Activated CD4-positive, alpha-beta memory T cell treated with anti-CD3 and anti-CD28 coated beads, Interleukin-2, amount 10 ng/mL, durations not matched to agents 7 days and 5 days (primary cell): ENCODE measurements around the gene TBC1D2B. TPM values are rescaled to one million over a fixed set of nuclear protein-coding genes. Genes with fewer than 3 reads are reported as not detected.
A peak's percentile ranks its signal among the peaks of the same experiment; 100 is the strongest.

ENCODE experiments used
- CTCF ChIA-PET: fragments of 350-600 bp; sonication (Branson Sonifier 250); formaldehyde crosslinking; loops from one replicate; lab custom pipeline; 2021; ENCODE audit warnings: antibody characterized with exemption, inconsistent platforms; lab: Charles Lee
- POLR2A ChIA-PET: fragments of 350-600 bp; sonication (Branson Sonifier 250); formaldehyde crosslinking; loops from one replicate; lab custom pipeline; 2021; ENCODE audit warnings: antibody characterized with exemption; lab: Charles Lee
- DNase-seq: peaks from one replicate; pipeline ENCODE4 v3.0.0-alpha.2; 2020
- H3K27ac Mint-ChIP-seq: one replicate; pipeline ENCODE4 v1.8.0; 2021; ENCODE audit warnings: mild to moderate bottlenecking, mixed read lengths
- H3K27me3 Mint-ChIP-seq: one replicate; pipeline ENCODE4 v1.8.0; 2021; ENCODE audit warnings: mixed read lengths
- H3K36me3 Mint-ChIP-seq: one replicate; pipeline ENCODE4 v1.8.0; 2021; ENCODE audit warnings: low read depth, mixed read lengths
- H3K4me1 Mint-ChIP-seq: one replicate; pipeline ENCODE4 v1.8.0; 2021; ENCODE audit warnings: mixed read lengths
- H3K4me3 Mint-ChIP-seq: one replicate; pipeline ENCODE4 v1.8.0; 2021; ENCODE audit warnings: mild to moderate bottlenecking, mixed read lengths
- H3K9me3 Mint-ChIP-seq: one replicate; pipeline ENCODE4 v1.8.0; 2021; ENCODE audit warnings: mixed read lengths
- total RNA-seq, 2 experiments: library from RNA; stranded (reverse); gene quantifications; one replicate each; pipeline ENCODE4 v1.2.3, GENCODE V29; 2021

TBC1D2B gene
- total RNA-seq, result 100 to 1,000 TPM in 1 of 2 experiments, 10 to 100 TPM in 1; 97.1 to 101 TPM

- H3K27ac Mint-ChIP-seq, result peak within 1 kb of the TSS; percentile 89
- no peaks in the 10 kb centered on the region for H3K27me3 Mint-ChIP-seq
- H3K4me3 Mint-ChIP-seq, result peak within 1 kb of the TSS; percentile 100
- no peaks in the 10 kb centered on the region for H3K9me3 Mint-ChIP-seq
- H3K36me3 Mint-ChIP-seq, result peaks cover 29% of the 10 kb centered on the region
- DNase-seq, result peak; percentile 74
- ChIA-PET POLR2A (interaction anchor here (0.7 to 2.4 kb wide), 8 partner anchors 14 to 38 kb away, joined by 3 to 17 read pairs (median 3); no protein-coding TSS in a partner anchor), CTCF (interaction anchor here (1.0 to 3.1 kb wide), 3 partner anchors 8 to 30 kb away, joined by 4 to 13 read pairs (median 12); no protein-coding TSS in a partner anchor)
- H3K4me1 Mint-ChIP-seq, result peaks cover 48% of the 10 kb centered on the region
Measured at GRCh38 chr15:78077053-78077870, at the start of gene TBC1D2B. TBC1D2B (minus strand) TSS chr15:78077711; CDS start chr15:78077652, 59 bp downstream.

GRCh38 chr15:78125267-78125666, 47.8 kb upstream of the TBC1D2B start:
- Mint-ChIP-seq H3K4me1 (peaks cover 2% of the 10 kb centered on the region), H3K27ac (no peak overlapping the region), H3K4me3 (no peak overlapping the region), H3K27me3 (no peaks in the 10 kb centered on the region), H3K9me3 (no peaks in the 10 kb centered on the region), H3K36me3 (no peaks in the 10 kb centered on the region)
- DNase-seq, result no peak
- POLR2A ChIA-PET, result no interaction called here
- CTCF ChIA-PET, result interaction anchor here (1.3 kb wide), 1 partner anchor 17 kb away, joined by 3 read pairs; no protein-coding TSS in a partner anchor

DNA sequence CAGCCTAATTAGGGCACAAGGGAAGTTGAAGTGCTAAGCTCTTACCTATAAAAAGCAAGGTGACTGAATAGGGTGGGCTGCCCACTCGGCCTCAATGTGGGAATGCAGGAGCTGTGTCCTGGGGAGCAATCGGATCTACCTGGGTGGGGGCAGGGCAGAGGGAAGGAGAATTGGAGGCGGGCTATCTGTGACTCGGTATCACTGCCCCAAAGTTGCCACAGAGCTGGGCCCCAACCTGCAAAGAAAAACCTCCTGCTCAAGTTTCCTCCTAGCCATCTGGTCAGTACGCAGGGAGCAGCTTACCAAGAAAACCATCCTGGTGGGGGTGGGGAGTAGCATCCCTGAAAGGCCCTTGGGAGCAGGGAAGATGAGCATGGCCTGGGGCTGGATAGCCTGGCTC, 43.0 kb upstream of the TBC1D2B start:
- Mint-ChIP-seq H3K27ac (no peak overlapping the region), H3K4me3 (no peak overlapping the region), H3K9me3 (no peaks in the 10 kb centered on the region), H3K27me3 (no peaks in the 10 kb centered on the region), H3K4me1 (no peaks in the 10 kb centered on the region), H3K36me3 (no peaks in the 10 kb centered on the region)
- ChIA-PET POLR2A (no interaction called here), CTCF (interaction anchor here (1.1 kb wide), 1 partner anchor 9 kb away, joined by 3 read pairs; no protein-coding TSS in a partner anchor)
- DNase-seq, result no peak

GRCh38 chr15:78112551-78112950, 35.0 kb upstream of the TBC1D2B start:
- ChIA-PET POLR2A (interaction anchor here (1.5 to 1.6 kb wide), 2 partner anchors 62 to 83 kb away, joined by 3 to 6 read pairs; no protein-coding TSS in a partner anchor), CTCF (interaction anchor here (0.7 to 11.6 kb wide), 19 partner anchors 8 to 303 kb away, joined by 3 to 190 read pairs (median 4); partner anchors contain the start of gene SKIC8)
- Mint-ChIP-seq H3K4me3 (no peak overlapping the region), H3K27me3 (no peaks in the 10 kb centered on the region), H3K36me3 (no peaks in the 10 kb centered on the region), H3K9me3 (no peaks in the 10 kb centered on the region), H3K27ac (no peak overlapping the region), H3K4me1 (peaks cover 13% of the 10 kb centered on the region)
- no peak for DNase-seq

DNA sequence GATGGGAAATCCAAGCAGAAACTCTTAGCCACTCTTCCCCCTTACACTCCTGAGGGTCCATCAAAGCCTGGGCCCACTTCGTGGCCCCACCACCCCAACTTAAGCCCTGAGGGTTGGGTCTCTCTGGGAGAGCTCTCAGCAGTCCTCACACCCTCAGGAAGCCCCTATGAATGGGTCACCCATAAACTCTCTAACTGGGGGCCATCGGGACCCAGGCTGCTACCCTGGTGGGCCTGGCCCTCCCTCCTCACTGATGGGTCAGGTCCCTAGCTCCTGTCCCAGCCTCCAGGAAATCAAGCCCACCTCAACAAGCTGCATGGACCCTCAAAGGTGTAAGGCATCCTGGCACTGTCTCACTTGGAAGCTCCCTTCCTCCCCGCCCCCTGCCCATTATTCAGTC, 34.3 kb upstream of the TBC1D2B start:
- DNase-seq, result no peak
- Mint-ChIP-seq H3K27me3 (no peaks in the 10 kb centered on the region), H3K4me3 (no peak overlapping the region), H3K4me1 (peaks cover 19% of the 10 kb centered on the region), H3K36me3 (no peaks in the 10 kb centered on the region), H3K27ac (no peak overlapping the region), H3K9me3 (no peaks in the 10 kb centered on the region)
- POLR2A ChIA-PET, result interaction anchor here (1.3 kb wide), 1 partner anchor 124 kb away, joined by 3 read pairs; no protein-coding TSS in a partner anchor
- CTCF ChIA-PET, result interaction anchor here (1.4 to 11.6 kb wide), 8 partner anchors 15 to 170 kb away, joined by 4 to 190 read pairs (median 49); no protein-coding TSS in a partner anchor

GRCh38 chr15:78110916-78111475, 33.5 kb upstream of the TBC1D2B start:
- no peak for DNase-seq
- H3K4me3 Mint-ChIP-seq, result no peak overlapping the region
- H3K9me3 Mint-ChIP-seq, result no peaks in the 10 kb centered on the region
- CTCF ChIA-PET, result interaction anchor here (1.0 to 11.6 kb wide), 7 partner anchors 21 to 154 kb away, joined by 3 to 190 read pairs (median 85); no protein-coding TSS in a partner anchor
- POLR2A ChIA-PET, result interaction anchor here (1.3 to 1.4 kb wide), 2 partner anchors 111 to 124 kb away, joined by 3 read pairs; no protein-coding TSS in a partner anchor
- H3K27me3 Mint-ChIP-seq, result no peaks in the 10 kb centered on the region
- H3K4me1 Mint-ChIP-seq, result peaks cover 27% of the 10 kb centered on the region
- no peak overlapping the region for H3K27ac Mint-ChIP-seq
- no peaks in the 10 kb centered on the region for H3K36me3 Mint-ChIP-seq

DNA sequence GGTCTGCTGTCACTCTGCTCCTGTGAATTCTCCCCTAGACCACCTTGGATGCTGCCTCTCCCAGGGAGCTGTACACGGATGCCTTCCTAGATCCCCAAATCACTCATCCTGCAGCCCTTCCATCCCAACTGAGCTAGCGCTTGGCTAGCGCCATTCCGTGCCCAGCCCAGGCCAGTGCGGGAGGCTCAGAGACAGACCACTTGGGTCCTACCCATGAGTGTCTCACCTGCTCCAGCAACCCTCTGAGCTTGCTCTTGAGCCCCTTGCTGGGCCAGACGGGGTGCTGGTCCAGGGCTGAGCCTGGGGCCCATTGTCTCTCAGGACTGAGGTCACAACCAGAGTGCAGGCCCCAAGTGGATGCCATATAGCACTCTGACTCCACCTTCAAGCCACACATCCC, 32.6 kb upstream of the TBC1D2B start:
- ChIA-PET CTCF (interaction anchor here (1.6 to 11.6 kb wide), 7 partner anchors 38 to 153 kb away, joined by 5 to 190 read pairs (median 85); no protein-coding TSS in a partner anchor), POLR2A (interaction anchor here (1.4 kb wide), 1 partner anchor 110 kb away, joined by 3 read pairs; no protein-coding TSS in a partner anchor)
- Mint-ChIP-seq H3K4me3 (no peak overlapping the region), H3K36me3 (no peaks in the 10 kb centered on the region), H3K27ac (no peak overlapping the region), H3K4me1 (peaks cover 36% of the 10 kb centered on the region), H3K27me3 (no peaks in the 10 kb centered on the region), H3K9me3 (no peaks in the 10 kb centered on the region)
- no peak for DNase-seq

GRCh38 chr15:78109156-78109555, 31.6 kb upstream of the TBC1D2B start:
- Mint-ChIP-seq H3K4me3 (no peak overlapping the region), H3K27ac (no peak overlapping the region)

DNA sequence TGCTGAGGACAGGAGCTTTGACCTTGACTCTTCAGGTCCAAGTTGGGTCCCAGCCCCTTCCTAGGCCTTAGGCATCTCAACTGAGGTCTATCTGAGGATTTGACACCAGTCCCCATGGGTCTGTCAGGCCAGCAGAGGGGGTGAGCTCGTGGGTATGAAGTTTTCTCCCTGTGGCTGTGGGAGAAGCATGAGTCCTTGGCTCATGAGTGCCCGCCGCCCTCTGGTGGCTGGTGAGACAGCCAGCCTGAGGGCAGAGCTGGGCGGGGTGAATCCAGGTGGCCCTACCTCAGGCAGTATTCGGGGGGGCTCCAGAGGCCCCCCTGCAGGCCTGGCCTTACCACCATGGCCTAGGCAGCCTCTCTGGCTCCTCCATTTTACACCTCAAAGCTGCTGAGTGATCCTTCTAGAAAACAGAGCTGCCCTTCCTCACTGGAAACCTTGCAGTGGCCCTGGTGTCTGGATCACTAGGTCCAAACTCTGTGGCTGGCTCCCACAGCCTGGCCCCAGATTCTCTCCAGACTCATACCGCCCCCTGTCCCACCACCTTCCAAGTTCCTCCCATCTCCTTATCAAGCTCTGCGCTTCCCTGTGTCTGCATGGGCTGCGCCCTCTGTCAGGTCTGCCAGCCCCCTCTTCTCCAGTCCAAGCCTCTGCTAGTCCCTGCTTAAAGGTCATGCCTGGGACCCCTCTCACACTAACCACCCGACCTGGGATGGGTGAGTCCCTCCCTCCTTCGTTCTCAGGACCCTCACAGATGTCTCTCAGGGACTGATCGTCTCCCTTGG, 31.0 kb upstream of the TBC1D2B start:
- ChIA-PET CTCF (interaction anchor here (0.7 to 11.6 kb wide), 57 partner anchors 10 to 333 kb away, joined by 3 to 190 read pairs (median 5); partner anchors contain the start of genes ACSBG1, CIB2, IDH3A and IREB2), POLR2A (interaction anchor here (0.5 to 1.9 kb wide), 17 partner anchors 25 to 329 kb away, joined by 3 to 10 read pairs (median 4); partner anchors contain the start of gene TBC1D2B)
- no peaks in the 10 kb centered on the region for H3K27me3 Mint-ChIP-seq
- DNase-seq, result peak; percentile 88
- H3K4me1 Mint-ChIP-seq, result peaks cover 51% of the 10 kb centered on the region
- no peaks in the 10 kb centered on the region for H3K36me3 Mint-ChIP-seq
- no peaks in the 10 kb centered on the region for H3K9me3 Mint-ChIP-seq
- no peak overlapping the region for H3K4me3 Mint-ChIP-seq
- no peak overlapping the region for H3K27ac Mint-ChIP-seq

More at GRCh38 chr15:78109156-78109555, 31.6 kb upstream of the TBC1D2B start:
- no peak for DNase-seq
- Mint-ChIP-seq H3K27me3 (no peaks in the 10 kb centered on the region), H3K4me1 (peaks cover 45% of the 10 kb centered on the region), H3K36me3 (no peaks in the 10 kb centered on the region), H3K9me3 (no peaks in the 10 kb centered on the region)
- POLR2A ChIA-PET, result interaction anchor here (0.8 to 1.9 kb wide), 6 partner anchors 39 to 328 kb away, joined by 3 to 9 read pairs (median 4); no protein-coding TSS in a partner anchor
- CTCF ChIA-PET, result interaction anchor here (0.8 to 11.6 kb wide), 34 partner anchors 9 to 199 kb away, joined by 3 to 190 read pairs (median 10); partner anchors contain the start of genes CIB2 and SH2D7

GRCh38 chr15:78107471-78107870, 30.0 kb upstream of the TBC1D2B start:
- no peak overlapping the region for H3K4me3 Mint-ChIP-seq
- POLR2A ChIA-PET, result interaction anchor here (0.6 to 1.9 kb wide), 5 partner anchors 30 to 96 kb away, joined by 3 to 10 read pairs (median 6); partner anchors contain the start of gene TBC1D2B
- H3K4me1 Mint-ChIP-seq, result peaks cover 61% of the 10 kb centered on the region
- no peak for DNase-seq
- H3K9me3 Mint-ChIP-seq, result no peaks in the 10 kb centered on the region
- CTCF ChIA-PET, result interaction anchor here (0.7 to 11.6 kb wide), 25 partner anchors 15 to 331 kb away, joined by 3 to 190 read pairs (median 13); partner anchors contain the start of genes CIB2, IDH3A, IREB2 and SH2D7
- H3K27me3 Mint-ChIP-seq, result no peaks in the 10 kb centered on the region
- no peaks in the 10 kb centered on the region for H3K36me3 Mint-ChIP-seq
- no peak overlapping the region for H3K27ac Mint-ChIP-seq

DNA sequence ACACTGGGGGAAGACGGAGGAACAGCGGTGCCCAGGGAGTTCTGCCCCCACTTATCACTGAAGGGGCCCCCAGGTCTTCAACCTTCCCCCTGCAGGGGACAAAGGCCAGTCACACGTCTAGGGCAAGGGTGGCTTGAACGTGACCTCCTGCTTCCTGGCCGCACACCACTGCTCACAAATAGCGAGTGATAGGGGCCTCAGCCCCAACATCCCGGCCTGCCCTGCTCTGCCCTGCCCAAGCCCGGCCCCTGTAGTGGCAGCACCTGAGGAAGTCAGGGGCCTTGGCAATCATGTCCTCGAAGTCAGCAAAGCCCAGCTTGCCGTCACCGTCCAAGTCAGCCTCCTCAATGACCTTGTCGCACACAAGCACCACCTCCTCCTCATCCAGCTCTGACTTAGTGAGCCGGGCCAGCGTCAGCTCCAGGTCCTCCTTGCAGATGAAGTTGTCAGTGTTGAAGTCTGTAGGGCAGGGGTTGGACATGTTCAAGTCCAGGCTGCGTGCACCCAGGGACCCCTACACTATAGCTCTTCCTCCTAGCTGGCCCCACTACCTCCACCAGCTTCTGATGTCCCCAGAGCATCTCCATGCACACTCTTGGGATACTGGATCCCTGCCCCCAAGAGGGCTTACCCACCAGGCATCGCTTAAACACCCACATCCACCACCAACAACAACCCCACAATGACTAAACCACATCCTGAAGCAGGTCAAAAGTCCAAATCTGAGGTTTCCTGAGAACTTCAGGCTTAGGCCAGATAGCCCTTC, 28.1 kb upstream of the TBC1D2B start:
- H3K27me3 Mint-ChIP-seq, result no peaks in the 10 kb centered on the region
- H3K4me1 Mint-ChIP-seq, result peaks cover 71% of the 10 kb centered on the region
- POLR2A ChIA-PET, result interaction anchor here (0.7 to 6.1 kb wide), 10 partner anchors 17 to 160 kb away, joined by 3 to 37 read pairs (median 4); partner anchors contain the start of gene IDH3A
- CTCF ChIA-PET, result interaction anchor here (1.0 to 11.6 kb wide), 5 partner anchors 26 to 149 kb away, joined by 3 to 190 read pairs (median 3); no protein-coding TSS in a partner anchor
- peak overlapping the region; percentile 88 for H3K27ac Mint-ChIP-seq
- peak overlapping the region; percentile 46 for H3K4me3 Mint-ChIP-seq
- H3K9me3 Mint-ChIP-seq, result no peaks in the 10 kb centered on the region
- H3K36me3 Mint-ChIP-seq, result no peaks in the 10 kb centered on the region
- DNase-seq, result peak; percentile 57
